ENCODE measurements around the gene RRAGC.

- no peak for TF ChIP-seq POLR2A (IDR thresholded peaks at IDR 0.05)
- TF ChIP-seq, protein P1, sequence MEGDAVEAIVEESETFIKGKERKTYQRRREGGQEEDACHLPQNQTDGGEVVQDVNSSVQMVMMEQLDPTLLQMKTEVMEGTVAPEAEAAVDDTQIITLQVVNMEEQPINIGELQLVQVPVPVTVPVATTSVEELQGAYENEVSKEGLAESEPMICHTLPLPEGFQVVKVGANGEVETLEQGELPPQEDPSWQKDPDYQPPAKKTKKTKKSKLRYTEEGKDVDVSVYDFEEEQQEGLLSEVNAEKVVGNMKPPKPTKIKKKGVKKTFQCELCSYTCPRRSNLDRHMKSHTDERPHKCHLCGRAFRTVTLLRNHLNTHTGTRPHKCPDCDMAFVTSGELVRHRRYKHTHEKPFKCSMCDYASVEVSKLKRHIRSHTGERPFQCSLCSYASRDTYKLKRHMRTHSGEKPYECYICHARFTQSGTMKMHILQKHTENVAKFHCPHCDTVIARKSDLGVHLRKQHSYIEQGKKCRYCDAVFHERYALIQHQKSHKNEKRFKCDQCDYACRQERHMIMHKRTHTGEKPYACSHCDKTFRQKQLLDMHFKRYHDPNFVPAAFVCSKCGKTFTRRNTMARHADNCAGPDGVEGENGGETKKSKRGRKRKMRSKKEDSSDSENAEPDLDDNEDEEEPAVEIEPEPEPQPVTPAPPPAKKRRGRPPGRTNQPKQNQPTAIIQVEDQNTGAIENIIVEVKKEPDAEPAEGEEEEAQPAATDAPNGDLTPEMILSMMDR (IDR thresholded peaks at IDR 0.05), result no peak
- TF ChIP-seq POLR2AphosphoS5 (IDR thresholded peaks at IDR 0.05), result no peak
Observed at GRCh38 chr1:38788341-38789336, 70.9 kb downstream of the RRAGC start.
